Common myeloid progenitor, CD34-positive (primary cell): ENCODE results near the gene SLC29A1.
"Not testable (repeated sequence)": the region's sequence is repeated elsewhere in the genome, so short reads cannot be mapped to it uniquely, and the experiment has no call there.

Experiments used
- CTCF ChIA-PET: fragments of 350-600 bp; sonication (Branson Sonifier 250); formaldehyde crosslinking; loops from one replicate; lab custom pipeline; 2021; ENCODE audit warnings: antibody characterized with exemption; lab: Charles Lee
- POLR2A ChIA-PET: fragments of 350-600 bp; sonication (Branson Sonifier 250); formaldehyde crosslinking; loops from one replicate; lab custom pipeline; 2021; ENCODE audit warnings: antibody characterized with exemption; lab: Charles Lee
- DNase-seq, 3 donors: peaks; one replicate each; pipeline versions ENCODE4 v3.0.0 to v3.0.0-alpha.2; 2013
- H3K27ac ChIP-seq, 2 experiments: 1 replicate in 1 of 2; 2 replicates in 1 of 2; pipeline ENCODE4 v1.7.0; 2013; ENCODE audit warnings: inconsistent platforms in 2 of 2, low read length in 2 of 2, mild to moderate bottlenecking in 2 of 2, low read depth in 1 of 2, moderate library complexity in 1 of 2; ENCODE audit not compliant: severe bottlenecking in 2 of 2, insufficient read depth in 1 of 2, poor library complexity in 1 of 2
- H3K27me3 ChIP-seq, 5 experiments: replicated peaks in 2 of 5; 1 replicate in 3 of 5; 2 replicates in 2 of 5; pipeline versions ENCODE4 v1.6.1 to v1.7.0; 2013; ENCODE audit warnings: low read length in 4 of 5, mild to moderate bottlenecking in 2 of 5, moderate library complexity in 2 of 5, inconsistent platforms in 1 of 5; ENCODE audit not compliant: insufficient read depth in 5 of 5, control insufficient read depth in 4 of 5
- H3K36me3 ChIP-seq, 4 experiments: 1 replicate in 2 of 4; 2 replicates in 2 of 4; pipeline versions ENCODE4 v1.6.1 to v1.7.0; 2013; ENCODE audit warnings: low read length in 3 of 4, control low read depth in 1 of 4, mild to moderate bottlenecking in 1 of 4; ENCODE audit not compliant: control insufficient read depth in 4 of 4, insufficient read depth in 4 of 4
- H3K4me1 ChIP-seq, 4 experiments: 1 replicate in 3 of 4; 2 replicates in 1 of 4; pipeline versions ENCODE4 v1.6.1 to v1.7.1; 2013; ENCODE audit warnings: low read length in 3 of 4, mild to moderate bottlenecking in 3 of 4, control low read depth in 1 of 4, inconsistent platforms in 1 of 4, moderate library complexity in 1 of 4; ENCODE audit not compliant: control insufficient read depth in 4 of 4, insufficient read depth in 4 of 4; ENCODE audit errors: control extremely low read depth in 1 of 4
- H3K4me3 ChIP-seq, 7 experiments: 1 replicate in 4 of 7; 2 replicates in 3 of 7; pipeline versions ENCODE4 v1.5.1 to v1.7.0; 2013; ENCODE audit warnings: mild to moderate bottlenecking in 7 of 7, low read length in 6 of 7, moderate library complexity in 6 of 7, inconsistent platforms in 2 of 7, low read depth in 2 of 7, control low read depth in 1 of 7; ENCODE audit not compliant: insufficient read depth in 4 of 7, control insufficient read depth in 1 of 7; ENCODE audit errors: extremely low read depth in 1 of 7
- H3K9me3 ChIP-seq, 5 experiments: 1 replicate in 4 of 5; 2 replicates in 1 of 5; pipeline versions ENCODE4 v1.6.1 to v1.7.1; 2013; ENCODE audit warnings: low read length in 4 of 5, mild to moderate bottlenecking in 2 of 5, inconsistent platforms in 1 of 5, low read depth in 1 of 5, moderate library complexity in 1 of 5; ENCODE audit not compliant: control insufficient read depth in 4 of 5, insufficient read depth in 2 of 5; ENCODE audit errors: control extremely low read depth in 1 of 5
- WGBS: methylation state at CpG from one replicate; pipeline ENCODE4 v1.1.5; 2013; ENCODE audit not compliant: insufficient coverage; 5-methylcytosine and 5-hydroxymethylcytosine counted together

The SLC29A1 gene

DNA sequence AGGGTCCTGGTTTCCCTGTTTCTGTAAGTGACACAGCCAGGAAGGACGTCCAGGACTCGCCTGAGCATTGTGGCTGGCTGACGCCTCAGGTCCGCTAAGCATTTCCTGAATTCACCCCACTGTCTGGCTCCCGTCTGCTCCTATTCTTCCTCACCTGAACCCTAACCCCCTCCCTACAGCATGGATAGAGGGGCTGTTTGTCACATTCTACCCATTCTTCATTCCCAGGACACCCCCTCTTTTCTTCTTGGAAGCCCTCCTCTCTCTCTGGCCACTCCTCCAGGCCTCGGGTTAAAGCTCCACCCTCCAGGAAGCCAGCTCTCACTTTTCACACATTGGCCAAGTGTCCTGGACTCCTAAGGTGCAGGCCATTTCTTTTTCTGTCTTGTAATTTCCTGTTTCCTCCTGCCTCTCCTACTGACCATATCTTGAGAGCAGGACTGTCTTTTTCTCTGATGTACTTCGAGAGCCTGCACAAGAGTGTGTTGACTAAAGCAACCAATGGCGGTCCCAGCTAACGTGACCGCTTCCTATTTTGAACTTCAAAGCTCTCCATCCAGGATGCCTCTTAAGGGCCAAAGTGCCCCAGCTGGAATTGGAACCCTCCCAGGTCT is 30.9 kb upstream of the SLC29A1 start:
- ChIA-PET POLR2A (interaction anchor here (1.1 kb wide), 1 partner anchor 15 kb away, joined by 3 read pairs; no protein-coding TSS in a partner anchor), CTCF (interaction anchor here (0.7 to 2.0 kb wide), 4 partner anchors 14 to 42 kb away, joined by 3 to 4 read pairs (median 3); no protein-coding TSS in a partner anchor)
- WGBS: 29% methylated on average over 9 of the region's 10 CpGs
- H3K27me3 ChIP-seq: no peaks in the 10 kb centered on the region
- peak overlapping the region in 4 of 7 experiments; percentile 21 to 77 (median 62) for H3K4me3 ChIP-seq
- no peaks in the 10 kb centered on the region for H3K36me3 ChIP-seq
- H3K27ac ChIP-seq: no peak overlapping the region
- H3K4me1 ChIP-seq: peaks cover 0 to 7% (median 6%) of the 10 kb centered on the region in 4 experiments
- H3K9me3 ChIP-seq: no peaks in the 10 kb centered on the region
- DNase-seq: peak in 2 of 3 donors; percentile 31 to 33

DNA sequence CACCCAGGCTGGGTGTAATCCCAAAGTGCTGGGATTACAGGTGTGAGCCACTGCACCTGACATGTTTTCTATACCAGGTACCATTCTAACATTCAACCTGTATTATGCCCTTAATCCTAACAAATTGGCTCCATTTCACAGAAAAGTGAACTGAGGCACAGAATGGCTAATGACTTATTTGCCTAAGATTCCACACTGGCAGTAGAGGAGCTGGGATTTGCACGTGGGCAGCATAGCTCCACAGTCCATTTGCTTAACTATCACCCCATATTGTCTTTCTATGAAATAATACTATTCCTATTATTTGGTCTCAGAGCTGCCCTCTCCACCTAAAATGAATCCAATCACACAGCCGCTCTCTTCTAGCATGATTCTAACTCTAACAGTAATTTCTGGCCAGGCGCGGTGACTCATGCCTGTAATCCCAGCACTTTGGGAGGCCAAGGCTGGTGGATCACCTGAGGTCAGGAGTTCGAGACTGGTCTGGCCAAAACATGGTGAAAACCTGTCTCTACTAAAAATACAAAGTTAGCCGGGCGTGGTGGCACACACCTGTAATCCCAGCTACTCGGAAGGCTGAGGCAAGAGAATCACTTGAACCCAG is 30.0 kb upstream of the SLC29A1 start:
- POLR2A ChIA-PET: interaction anchor here (1.1 kb wide), 1 partner anchor 16 kb away, joined by 3 read pairs; no protein-coding TSS in a partner anchor

DNA sequence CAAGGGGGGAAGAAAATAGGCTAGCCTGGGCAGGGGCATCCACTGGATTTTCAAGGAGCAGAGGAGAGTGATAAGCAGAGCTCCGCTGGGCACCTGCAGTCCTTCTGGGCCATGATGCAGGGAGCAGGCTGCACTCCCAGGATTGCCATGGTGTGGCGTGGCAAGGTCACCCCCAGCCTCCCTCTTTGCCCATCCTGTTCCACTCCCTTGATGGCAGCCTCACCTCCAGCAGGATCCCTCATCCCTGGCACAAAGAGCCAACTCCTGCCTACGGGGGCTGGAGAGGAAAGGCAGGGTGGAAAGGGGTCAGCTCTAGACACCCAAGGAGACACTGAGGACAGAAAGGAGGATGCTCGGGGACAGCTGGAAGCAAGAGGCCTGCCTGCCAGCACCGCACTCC is 29.1 kb upstream of the SLC29A1 start:
- H3K4me1 ChIP-seq: peaks cover 0 to 7% (median 6%) of the 10 kb centered on the region in 4 experiments
- POLR2A ChIA-PET: no interaction called here
- H3K4me3 ChIP-seq: no peak overlapping the region
- WGBS: 92% methylated on average over 3 of the region's 5 CpGs
- no peaks in the 10 kb centered on the region for H3K36me3 ChIP-seq
- CTCF ChIA-PET: interaction anchor here (1.0 to 1.8 kb wide), 3 partner anchors 13 to 22 kb away, joined by 3 to 4 read pairs (median 3); no protein-coding TSS in a partner anchor
- no peak overlapping the region for H3K27ac ChIP-seq
- H3K27me3 ChIP-seq: no peaks in the 10 kb centered on the region
- H3K9me3 ChIP-seq: no peaks in the 10 kb centered on the region
- no peak for DNase-seq

More for the DNA sequence above, 30.0 kb upstream of the SLC29A1 start:
- CTCF ChIA-PET: interaction anchor here (0.7 to 2.0 kb wide), 7 partner anchors 13 to 41 kb away, joined by 3 to 4 read pairs (median 3); no protein-coding TSS in a partner anchor
- Histone ChIP-seq H3K4me1 (peaks cover 0 to 7% (median 6%) of the 10 kb centered on the region in 4 experiments), H3K36me3 (no peaks in the 10 kb centered on the region), H3K27me3 (no peaks in the 10 kb centered on the region), H3K27ac (no peak overlapping the region), H3K9me3 (no peaks in the 10 kb centered on the region), H3K4me3 (no peak overlapping the region)
- 94% methylated on average over 7 of the region's 8 CpGs for WGBS
- DNase-seq: no peak

DNA sequence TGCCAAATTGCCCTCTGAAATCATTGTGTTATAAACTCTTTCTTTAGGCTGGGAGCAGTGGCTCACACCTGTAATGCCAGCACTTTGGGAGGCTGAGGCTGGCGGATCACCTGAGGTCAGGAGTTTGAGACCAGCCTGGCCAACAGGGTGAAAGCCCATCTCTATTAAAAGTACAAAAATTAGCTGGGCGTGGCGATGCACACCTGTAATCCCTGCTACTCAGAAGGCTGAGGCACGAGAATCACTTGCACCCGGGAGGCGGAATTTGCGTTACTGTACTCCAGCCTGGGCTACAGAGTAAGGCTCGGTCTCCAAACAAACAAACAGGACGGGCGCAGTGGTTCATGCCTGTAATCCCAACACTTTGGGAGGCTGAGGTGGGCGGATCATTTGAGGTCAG is 27.0 kb upstream of the SLC29A1 start:
- H3K36me3 ChIP-seq, POLR2A ChIA-PET, H3K27me3 ChIP-seq, H3K4me3 ChIP-seq, H3K9me3 ChIP-seq, H3K27ac ChIP-seq, DNase-seq: not testable (repeated sequence)
- H3K4me1 ChIP-seq: peaks cover 0 to 18% (median 16%) of the 10 kb centered on the region in 4 experiments
- 96% methylated on average over 11 of the region's 11 CpGs for WGBS
- CTCF ChIA-PET: interaction anchor here (1.3 to 1.8 kb wide), 2 partner anchors 18 to 38 kb away, joined by 3 to 4 read pairs; no protein-coding TSS in a partner anchor

DNA sequence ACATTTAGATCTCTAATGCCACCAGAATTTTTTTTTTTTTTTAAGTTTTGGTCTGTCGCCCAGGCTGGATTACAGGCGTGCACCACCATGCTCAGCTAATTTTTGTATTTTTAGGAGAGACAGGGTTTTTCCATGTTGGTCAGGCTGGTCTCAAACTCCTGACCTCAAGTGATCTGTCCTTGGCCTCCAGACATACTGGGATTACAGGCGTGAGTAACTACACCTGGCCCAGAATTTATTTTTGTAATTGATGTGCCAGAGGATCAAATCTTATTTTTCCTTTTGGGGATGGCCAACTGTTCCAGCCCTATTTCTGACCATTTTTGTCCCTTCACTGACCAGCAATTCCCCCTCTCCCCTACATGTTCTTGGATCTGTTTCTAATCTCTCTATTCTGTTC is 24.7 kb upstream of the SLC29A1 start:
- 100% methylated on average over 3 of the region's 3 CpGs for WGBS
- Histone ChIP-seq H3K9me3 (no peaks in the 10 kb centered on the region), H3K27me3 (no peaks in the 10 kb centered on the region), H3K4me1 (peaks cover 0 to 16% (median 11%) of the 10 kb centered on the region in 4 experiments), H3K36me3 (no peaks in the 10 kb centered on the region), H3K27ac (no peak overlapping the region), H3K4me3 (no peak overlapping the region)
- ChIA-PET CTCF (no interaction called here), POLR2A (no interaction called here)
- DNase-seq: no peak

DNA sequence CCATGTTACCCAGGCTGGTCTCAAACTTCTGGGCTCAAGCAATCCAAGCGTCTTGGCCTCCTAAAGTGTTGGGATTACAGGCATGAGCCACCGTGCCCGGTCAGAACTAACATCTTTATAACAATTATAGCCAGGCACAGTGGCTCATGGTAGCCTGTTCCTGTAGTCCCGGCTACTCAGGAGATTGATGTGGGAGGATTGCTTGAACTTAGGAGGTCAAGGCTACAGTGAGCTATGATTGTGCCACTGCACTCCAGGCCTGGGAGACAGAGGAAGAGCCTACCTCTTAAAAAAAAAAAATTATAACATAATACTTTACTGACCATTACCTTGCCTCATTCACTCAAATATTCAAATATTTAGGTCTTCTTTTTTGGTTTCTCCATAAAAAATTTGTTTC is 23.5 kb upstream of the SLC29A1 start:
- no peaks in the 10 kb centered on the region for H3K9me3 ChIP-seq
- WGBS: 100% methylated on average over 1 of the region's 4 CpGs
- H3K27ac ChIP-seq: no peak overlapping the region
- ChIA-PET CTCF (interaction anchor here (0.6 to 1.7 kb wide), 5 partner anchors 10 to 83 kb away, joined by 3 to 4 read pairs (median 3); no protein-coding TSS in a partner anchor), POLR2A (interaction anchor here (0.6 kb wide), 1 partner anchor 48 kb away, joined by 3 read pairs; no protein-coding TSS in a partner anchor)
- H3K36me3 ChIP-seq: no peaks in the 10 kb centered on the region
- no peaks in the 10 kb centered on the region for H3K27me3 ChIP-seq
- H3K4me3 ChIP-seq: no peak overlapping the region
- peaks cover 0 to 22% (median 11%) of the 10 kb centered on the region in 4 experiments for H3K4me1 ChIP-seq
- DNase-seq: no peak
